PC-3 (cell line): ENCODE data around the gene ALDH3A2. TPM values are rescaled to one million over a fixed set of nuclear protein-coding genes. Genes with fewer than 3 reads are reported as not detected.

Source experiments
- ATAC-seq: fragments of 200-7000 bp; cut with Tn5 transposase; 2 replicates; pipeline ENCODE4 v1.9.1; 2020; ENCODE audit warnings: mild to moderate bottlenecking, moderate library complexity
- BruUV-seq: library from RNA; stranded (reverse); fragments of 400-500 nt; replicated peaks from 2 replicates; lab custom pipeline; 2021; lab: Mats Ljungman, UMichigan
- CTCF ChIA-PET: fragments of 300-600 bp; sonication (Branson Sonifier 250); formaldehyde crosslinking; loops from one replicate; lab custom pipeline; 2022; ENCODE audit warnings: antibody characterized with exemption; lab: Charles Lee
- POLR2A ChIA-PET: fragments of 300-600 bp; sonication (Branson Sonifier 250); formaldehyde crosslinking; loops from one replicate; lab custom pipeline; 2022; ENCODE audit warnings: antibody characterized with exemption; ENCODE audit not compliant: unreplicated experiment; lab: Charles Lee
- DNase-seq: peaks from one replicate; pipeline ENCODE4 v3.0.0-alpha.2; 2015
- H2AFZ ChIP-seq: fragments of 300-600 bp; sonication (generic); 2 replicates; pipeline ENCODE4 v1.6.0; 2016; ENCODE audit warnings: antibody characterized with exemption, low read length
- H3F3A ChIP-seq: fragments of 300-600 bp; sonication (generic); one replicate; pipeline ENCODE4 v1.6.0; 2017; ENCODE audit warnings: antibody characterized with exemption, low read length, control low read depth, mild to moderate bottlenecking; ENCODE audit not compliant: unreplicated experiment
- H3K27ac ChIP-seq: fragments of 300-600 bp; sonication (generic); 2 replicates; pipeline ENCODE4 v1.5.1; 2016; ENCODE audit warnings: mild to moderate bottlenecking, low read length
- H3K27me3 ChIP-seq: fragments of 300-600 bp; sonication (generic); 2 replicates; pipeline ENCODE4 v1.6.1; 2016; ENCODE audit warnings: low read length, mixed read lengths
- H3K36me3 ChIP-seq: fragments of 300-600 bp; sonication (generic); 2 replicates; pipeline ENCODE4 v1.6.1; 2016; ENCODE audit warnings: low read depth, mixed run types, low read length, mixed read lengths
- H3K4me1 ChIP-seq: fragments of 300-600 bp; sonication (generic); 2 replicates; pipeline ENCODE4 v1.5.1; 2016; ENCODE audit warnings: low read length; ENCODE audit not compliant: insufficient read depth
- H3K4me2 ChIP-seq: fragments of 300-600 bp; sonication (generic); 2 replicates; pipeline ENCODE4 v1.6.0; 2016; ENCODE audit warnings: low read length
- H3K4me3 ChIP-seq: fragments of 300-600 bp; sonication (generic); 2 replicates; pipeline ENCODE4 v1.5.1; 2016; ENCODE audit warnings: mild to moderate bottlenecking, low read length, mixed read lengths
- H3K79me2 ChIP-seq: fragments of 300-600 bp; sonication (generic); 2 replicates; pipeline ENCODE4 v1.6.1; 2017; ENCODE audit warnings: low read length, mixed read lengths
- H3K9ac ChIP-seq: fragments of 300-600 bp; sonication (generic); 2 replicates; pipeline ENCODE4 v1.6.0; 2016; ENCODE audit warnings: mild to moderate bottlenecking, low read length
- H3K9me2 ChIP-seq: fragments of 300-600 bp; sonication (generic); replicated peaks from 2 replicates; pipeline ENCODE4 v1.6.1; 2016; ENCODE audit warnings: mixed run types, low read length, mixed read lengths
- H3K9me3 ChIP-seq: fragments of 300-600 bp; sonication (generic); 2 replicates; pipeline ENCODE4 v1.6.1; 2016; ENCODE audit warnings: low read length, mixed read lengths
- H4K20me1 ChIP-seq: fragments of 300-600 bp; sonication (generic); 2 replicates; pipeline ENCODE4 v1.6.1; 2016; ENCODE audit warnings: low read length, mixed read lengths
- CTCF ChIP-seq: fragments of 300-600 bp; sonication (generic); conservative IDR thresholded peaks from 2 replicates; pipeline ENCODE4 v1.5.1; 2017; ENCODE audit warnings: antibody characterized with exemption, low read depth, mild to moderate bottlenecking, low read length
- EZH2 ChIP-seq: fragments of 300-600 bp; sonication (generic); IDR thresholded peaks from one replicate; pipeline ENCODE4 v1.6.1; 2017; ENCODE audit warnings: antibody characterized with exemption, mild to moderate bottlenecking, low read length; ENCODE audit not compliant: unreplicated experiment
- EZH2phosphoT487 ChIP-seq: fragments of 300-600 bp; sonication (generic); IDR thresholded peaks from 2 replicates; pipeline ENCODE4 v1.6.1; 2018; ENCODE audit warnings: mild to moderate bottlenecking, antibody characterized with exemption, low read length, borderline replicate concordance
- intact Hi-C: fragments of 100-400 bp; cut with micrococcal nuclease; formaldehyde crosslinking; loops from 2 replicates; pipeline ENCODE4 v1.9.0; 2023
- total RNA-seq: library from RNA; depleted of rRNA; stranded (reverse); fragments of >200 nt; gene quantifications from 2 replicates; pipeline ENCODE4 v1.2.3, GENCODE V29; 2014

The ALDH3A2 gene
- total RNA-seq, 1 experiment from 2014 or later, result 125 TPM

GRCh38 chr17:19705771-19706770 is 57.5 kb downstream of the ALDH3A2 start:
- Histone ChIP-seq H3F3A (no peaks in the 10 kb centered on the region), H3K4me1 (no peaks in the 10 kb centered on the region), H3K27me3 (no peaks in the 10 kb centered on the region), H3K79me2 (no peaks in the 10 kb centered on the region), H2AFZ (no peak overlapping the region), H3K9ac (no peak overlapping the region), H3K9me2 (no peaks in the 10 kb centered on the region), H3K4me2 (no peak overlapping the region), H3K27ac (no peak overlapping the region), H3K36me3 (no peaks in the 10 kb centered on the region), H4K20me1 (no peaks in the 10 kb centered on the region), H3K4me3 (no peak overlapping the region), H3K9me3 (no peaks in the 10 kb centered on the region)
- POLR2A ChIA-PET, result no interaction called here
- ATAC-seq, result no peak
- CTCF ChIA-PET, result no interaction called here
- no peak for DNase-seq
- no TSS peak for BruUV-seq
- no peak for TF ChIP-seq CTCF
- TF ChIP-seq EZH2, result no peak
- no peak for TF ChIP-seq EZH2phosphoT487
- intact Hi-C loops, result no loop called here

- no peaks in the 10 kb centered on the region for H3K4me1 ChIP-seq
- H3K9me3 ChIP-seq, result no peaks in the 10 kb centered on the region
- H3K27me3 ChIP-seq, result no peaks in the 10 kb centered on the region
- H3K4me3 ChIP-seq, result no peak overlapping the region
- DNase-seq, result no peak
- CTCF ChIA-PET, result no interaction called here
- TF ChIP-seq EZH2, result no peak
- no peak for TF ChIP-seq CTCF
- TF ChIP-seq EZH2phosphoT487, result no peak
- H4K20me1 ChIP-seq, result no peaks in the 10 kb centered on the region
- POLR2A ChIA-PET, result no interaction called here
- H3K9me2 ChIP-seq, result no peaks in the 10 kb centered on the region
- no peaks in the 10 kb centered on the region for H3K36me3 ChIP-seq
- no peak overlapping the region for H3K27ac ChIP-seq
- ATAC-seq, result no peak
- no TSS peak for BruUV-seq
- H3K79me2 ChIP-seq, result no peaks in the 10 kb centered on the region
- H3K4me2 ChIP-seq, result no peak overlapping the region
- H2AFZ ChIP-seq, result no peak overlapping the region
- no peaks in the 10 kb centered on the region for H3F3A ChIP-seq
- H3K9ac ChIP-seq, result no peak overlapping the region
- intact Hi-C loops, result no loop called here
These were observed 58.5 kb downstream of the ALDH3A2 start for GRCh38 chr17:19706791-19707727.
